CD4-positive, alpha-beta T cell treated with Interleukin-4 for 4 hours (primary cell): ENCODE results near the gene ANKRD28.
"Not testable (repeated sequence)": the region's sequence is repeated elsewhere in the genome, so short reads cannot be mapped to it uniquely, and the experiment has no call there.

ENCODE experiments used
- DNase-seq: peaks from one replicate; pipeline ENCODE4 v3.0.0-alpha.2; 2020

ANKRD28 gene

GRCh38 chr3:15633159-15633558 lies 164.6 kb downstream of the ANKRD28 start:
- no peak for DNase-seq

GRCh38 chr3:15632212-15632580 lies 165.6 kb downstream of the ANKRD28 start:
- no peak for DNase-seq

DNA sequence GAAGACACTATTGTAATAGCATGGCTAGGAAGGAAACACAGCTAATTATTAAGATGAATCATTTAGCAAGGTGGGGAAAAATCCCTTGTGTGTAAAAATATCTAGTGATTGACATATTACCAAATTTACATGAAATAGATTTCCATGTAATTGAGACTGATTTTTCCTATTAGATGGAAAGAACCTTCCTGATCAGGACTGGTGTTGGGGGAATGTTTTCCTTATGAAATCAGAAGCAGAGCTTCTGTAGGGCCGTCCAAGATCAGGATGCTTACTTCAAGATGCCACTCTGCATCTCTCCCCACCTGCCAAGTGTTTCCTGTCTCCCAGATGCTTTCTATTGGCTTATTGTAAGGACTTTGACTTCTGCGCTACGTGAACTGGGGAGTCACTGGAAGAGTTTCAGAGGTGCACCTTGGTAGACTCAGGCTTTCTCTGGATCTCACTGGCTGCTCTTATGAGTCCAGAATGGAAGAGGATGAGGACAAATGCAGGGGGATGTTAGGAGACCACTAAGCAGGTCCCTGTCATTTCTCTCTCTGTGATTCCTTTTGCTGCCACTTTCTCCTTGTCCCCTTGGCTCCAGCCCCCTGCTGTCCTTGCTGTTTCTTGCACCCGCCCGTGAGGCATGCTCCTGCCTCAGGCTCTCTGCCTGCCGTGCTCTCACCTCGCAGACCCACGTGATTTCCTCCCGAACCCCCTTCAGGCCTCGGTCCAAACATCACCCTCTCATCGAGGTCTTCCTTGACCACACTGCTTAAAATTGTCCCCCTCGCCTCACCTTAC lies 166.2 kb downstream of the ANKRD28 start:
- no peak for DNase-seq

GRCh38 chr3:15630646-15631350 lies 167.0 kb downstream of the ANKRD28 start:
- no peak for DNase-seq

DNA sequence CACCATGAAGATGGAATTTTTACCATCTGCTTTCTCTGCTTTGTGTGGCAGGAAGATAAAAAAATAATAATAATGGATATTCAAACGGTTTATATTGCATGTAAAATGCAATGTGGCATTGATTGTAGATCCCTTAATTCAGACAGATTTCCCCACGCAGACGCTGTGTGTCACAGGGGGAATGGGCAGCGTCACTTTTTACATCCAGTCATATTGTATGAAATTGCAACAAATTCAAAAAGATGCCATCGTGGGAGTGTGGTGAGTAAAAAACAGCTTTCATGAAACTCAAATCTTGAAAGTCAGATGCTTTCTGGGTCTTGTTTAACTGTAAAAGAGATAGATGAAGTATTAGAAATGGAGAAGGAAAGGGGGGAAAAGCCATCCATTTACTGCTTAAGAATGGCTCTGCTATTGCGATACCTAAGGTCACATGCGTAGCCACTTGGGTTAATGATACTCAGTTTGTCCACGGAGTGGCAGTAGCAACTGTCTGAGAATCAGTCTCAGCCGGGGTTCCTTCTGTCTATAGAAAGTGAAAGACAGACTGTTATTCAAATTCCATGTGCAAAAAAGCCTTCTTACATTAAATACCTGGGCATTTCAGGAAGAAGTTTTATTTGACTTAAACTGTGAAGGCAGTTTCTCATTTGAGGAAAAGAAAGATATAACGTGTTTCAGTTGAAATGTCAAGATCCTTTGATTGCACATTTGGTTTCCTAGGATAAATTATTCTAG lies 167.8 kb downstream of the ANKRD28 start:
- DNase-seq = peak; percentile 80

- DNase-seq = no peak
Observed at GRCh38 chr3:15628967-15629366, 168.8 kb downstream of the ANKRD28 start.

- peak; percentile 39 for DNase-seq
Observed at GRCh38 chr3:15623535-15624440, 174.0 kb downstream of the ANKRD28 start.

GRCh38 chr3:15619659-15620464 lies 177.9 kb downstream of the ANKRD28 start:
- not testable (repeated sequence) for DNase-seq
